ENCODE results near the gene ACOT6.
A peak's percentile ranks its signal among the peaks of the same experiment; 100 is the strongest.

GRCh38 chr14:73612339-73613045 lies at the start of gene ACOT6:
- peak in 1 of 3 experiments; percentile 3 for TF ChIP-seq CTCF (IDR thresholded peaks at IDR 0.05)
- TF ChIP-seq POLR2AphosphoS5 (IDR thresholded peaks at IDR 0.05), result peak; percentile 5 to 46
- no peak for TF ChIP-seq EP300 (IDR thresholded peaks at IDR 0.05)
- TF ChIP-seq POLR2A (IDR thresholded peaks at IDR 0.05; ENCODE audit: low read depth), result no peak
